Activated CD4-positive, alpha-beta T cell treated with anti-CD3 and anti-CD28 coated beads for 48 hours (primary cell): ENCODE data around the gene C2orf78.
A peak's percentile ranks its signal among the peaks of the same experiment; 100 is the strongest.
"Not testable (repeated sequence)": the region's sequence is repeated elsewhere in the genome, so short reads cannot be mapped to it uniquely, and the experiment has no call there.

Source experiments
- DNase-seq: peaks from one replicate; pipeline ENCODE4 v3.0.0-alpha.2; 2020

C2orf78 gene, protein sequence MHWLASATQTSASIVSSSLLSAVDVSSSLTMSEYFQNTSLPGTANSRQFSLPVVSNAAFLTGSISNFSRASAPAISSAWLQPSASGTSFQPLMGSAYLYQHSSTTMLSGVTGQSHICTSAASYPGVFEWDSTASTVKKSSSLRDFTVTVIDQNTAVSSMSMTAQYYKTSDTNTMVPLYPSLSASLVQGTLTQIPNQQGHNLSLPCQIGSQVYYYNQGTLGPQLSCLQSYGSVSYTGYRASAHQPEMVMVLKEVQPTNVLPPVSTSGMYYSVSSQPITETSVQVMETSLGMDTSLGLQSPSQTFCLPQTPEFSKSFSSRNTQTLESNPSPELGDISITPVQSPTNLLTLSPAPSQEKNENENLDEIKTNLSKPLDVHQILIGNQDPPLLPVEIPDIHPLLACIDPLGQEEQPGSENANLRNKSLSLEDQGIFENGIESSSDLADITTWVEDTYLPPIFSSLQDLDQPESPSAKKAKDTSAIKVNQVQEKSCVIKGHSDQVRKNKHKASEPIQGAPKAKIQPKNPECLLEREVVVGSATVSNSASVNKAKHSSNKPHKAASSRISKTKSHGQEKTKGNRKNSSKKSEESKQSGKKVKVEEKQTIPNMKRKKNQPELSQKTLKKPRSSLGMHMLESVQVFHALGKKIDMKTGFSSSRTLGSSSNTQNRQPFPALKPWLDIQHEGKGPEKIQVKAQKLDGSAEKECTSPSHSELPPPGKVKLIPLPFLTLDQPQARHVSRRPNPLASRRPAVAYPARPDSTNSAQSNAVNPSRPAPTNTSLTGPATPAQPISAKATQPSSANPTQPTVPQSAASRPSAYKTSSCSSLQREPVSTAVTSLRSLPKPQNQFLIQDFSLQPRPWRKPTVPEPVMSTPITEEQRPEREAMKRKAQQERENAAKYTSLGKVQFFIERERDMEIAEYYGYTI

DNA sequence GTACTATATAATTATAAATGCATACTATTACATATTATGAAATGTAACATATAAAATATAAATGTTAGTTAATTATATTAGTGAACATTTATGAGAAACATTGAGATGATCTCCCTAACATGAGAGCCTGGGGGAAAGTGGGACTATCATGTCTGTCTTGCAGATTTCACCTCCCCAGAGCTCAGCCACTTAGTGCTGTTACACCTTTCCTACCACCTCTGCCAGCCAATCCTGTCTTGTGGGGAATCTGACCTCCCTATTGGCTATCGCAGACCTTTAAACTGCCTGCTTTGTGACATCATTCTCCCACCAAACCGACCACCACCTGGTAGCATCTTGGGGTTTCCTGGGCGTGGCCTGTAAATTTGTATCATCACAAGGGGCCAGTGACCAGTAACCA is at the start of gene C2orf78:
Gene C2orf78 (plus strand): TSS at position 301 of the 400 bp plus-strand sequence. CDS start 127 bp downstream, outside the sequence.
- not testable (repeated sequence) for DNase-seq

DNA sequence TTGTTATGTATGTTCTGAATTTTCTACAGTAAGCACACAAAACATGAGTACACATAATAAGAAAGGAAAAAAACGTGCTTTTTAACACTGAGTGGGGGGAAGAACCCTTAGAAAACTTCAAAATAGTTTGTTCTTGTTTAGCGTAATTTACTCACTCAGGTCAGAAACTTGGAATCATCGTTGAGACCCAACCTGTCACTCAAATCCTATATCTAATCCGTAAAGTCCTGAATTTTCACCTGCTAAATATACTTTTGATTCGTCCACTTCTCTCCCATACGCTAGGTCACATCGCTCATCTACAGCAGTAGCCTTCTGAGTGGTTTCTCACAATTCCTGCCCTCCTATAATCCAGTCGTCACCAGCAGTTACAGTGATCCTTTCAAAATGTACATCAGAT is 47.6 kb upstream of the C2orf78 start:
- DNase-seq = no peak

DNA sequence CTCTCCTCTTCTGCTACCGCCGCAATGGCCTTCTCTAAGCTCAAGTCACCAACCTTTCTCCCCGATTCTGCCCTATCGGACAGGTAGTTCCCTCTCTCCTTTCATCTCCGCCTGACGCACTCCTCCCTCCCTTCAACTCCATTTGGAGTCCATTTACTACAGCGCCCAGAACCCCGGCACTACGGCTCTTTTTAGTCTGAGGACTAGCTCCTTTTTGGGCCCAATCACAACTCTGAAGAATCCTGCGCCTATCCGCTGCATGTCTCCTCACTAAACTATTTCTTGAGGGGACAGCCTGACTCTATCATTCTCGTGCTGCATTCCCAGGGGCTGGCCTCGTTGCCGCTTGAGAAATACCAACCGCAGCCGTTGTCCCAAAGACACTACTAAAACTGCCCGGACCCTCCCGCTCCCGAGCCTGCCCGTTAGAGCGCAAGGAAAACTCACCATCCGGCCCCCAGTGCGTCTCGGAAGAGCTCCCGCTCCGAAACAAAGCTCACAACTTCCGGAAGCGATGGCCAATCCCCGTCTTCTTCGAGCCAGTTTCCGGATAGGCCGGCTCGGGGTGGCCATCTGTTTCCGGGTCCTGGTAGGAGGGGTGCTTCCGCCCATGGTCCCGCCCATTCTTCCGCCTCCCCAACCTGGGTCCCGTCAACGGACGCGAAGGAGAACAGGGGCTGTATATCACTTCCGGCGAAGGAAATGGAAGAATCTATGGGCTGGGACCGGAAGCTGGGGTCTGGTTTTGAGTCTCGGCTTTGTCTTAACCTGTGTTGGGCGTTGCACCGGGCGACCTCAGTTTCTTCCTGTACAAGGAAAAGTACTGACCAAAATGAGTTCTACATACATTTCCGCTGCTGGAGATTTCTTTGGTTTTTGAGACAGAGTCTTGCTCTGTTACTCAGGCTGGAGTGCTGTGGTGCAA is 46.9 kb upstream of the C2orf78 start, which contains the start of gene TPRKB:
Gene TPRKB (minus strand): TSS at position 491 of the 925 bp plus-strand sequence. CDS start 2,776 bp downstream, outside the sequence.
- peak; percentile 97 for DNase-seq

DNA sequence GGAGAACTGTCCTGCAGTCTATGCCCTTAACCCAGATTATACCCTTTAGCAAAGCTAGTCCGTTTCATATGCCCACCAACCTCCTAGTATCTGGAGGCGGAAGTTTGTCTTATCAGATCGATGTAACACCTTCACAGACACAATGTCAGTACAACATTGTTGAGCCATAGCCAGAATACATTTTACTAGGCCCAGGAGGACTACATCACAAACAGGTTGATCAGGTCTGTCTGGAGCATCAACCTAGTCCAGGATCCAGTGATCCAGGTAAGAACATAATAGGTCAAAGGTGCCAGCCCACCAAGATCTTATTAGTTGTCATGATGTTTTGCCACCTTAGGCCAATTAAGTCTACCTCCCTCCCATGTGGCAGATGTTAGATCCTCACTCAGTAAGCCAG is 44.9 kb upstream of the C2orf78 start:
- no peak for DNase-seq

DNA sequence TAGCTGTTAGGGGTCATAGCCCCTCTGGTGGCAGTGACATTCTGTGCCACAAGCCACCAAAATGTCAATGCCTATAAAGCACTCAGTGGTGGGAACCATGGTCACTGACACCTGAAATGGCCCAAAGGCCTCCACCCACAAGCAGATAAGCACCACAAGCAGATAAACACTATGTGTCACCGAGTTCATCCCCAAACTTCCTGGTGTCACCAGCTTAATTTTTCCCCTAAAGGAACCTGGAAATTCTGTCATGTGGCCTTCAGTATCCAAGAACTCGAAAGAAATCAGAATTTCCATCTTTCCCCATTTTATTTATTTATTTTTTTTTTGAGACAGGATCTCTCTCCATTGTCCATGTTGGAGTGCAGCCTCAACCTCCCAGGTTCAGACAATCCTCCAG is 43.2 kb upstream of the C2orf78 start:
- DNase-seq = no peak

DNA sequence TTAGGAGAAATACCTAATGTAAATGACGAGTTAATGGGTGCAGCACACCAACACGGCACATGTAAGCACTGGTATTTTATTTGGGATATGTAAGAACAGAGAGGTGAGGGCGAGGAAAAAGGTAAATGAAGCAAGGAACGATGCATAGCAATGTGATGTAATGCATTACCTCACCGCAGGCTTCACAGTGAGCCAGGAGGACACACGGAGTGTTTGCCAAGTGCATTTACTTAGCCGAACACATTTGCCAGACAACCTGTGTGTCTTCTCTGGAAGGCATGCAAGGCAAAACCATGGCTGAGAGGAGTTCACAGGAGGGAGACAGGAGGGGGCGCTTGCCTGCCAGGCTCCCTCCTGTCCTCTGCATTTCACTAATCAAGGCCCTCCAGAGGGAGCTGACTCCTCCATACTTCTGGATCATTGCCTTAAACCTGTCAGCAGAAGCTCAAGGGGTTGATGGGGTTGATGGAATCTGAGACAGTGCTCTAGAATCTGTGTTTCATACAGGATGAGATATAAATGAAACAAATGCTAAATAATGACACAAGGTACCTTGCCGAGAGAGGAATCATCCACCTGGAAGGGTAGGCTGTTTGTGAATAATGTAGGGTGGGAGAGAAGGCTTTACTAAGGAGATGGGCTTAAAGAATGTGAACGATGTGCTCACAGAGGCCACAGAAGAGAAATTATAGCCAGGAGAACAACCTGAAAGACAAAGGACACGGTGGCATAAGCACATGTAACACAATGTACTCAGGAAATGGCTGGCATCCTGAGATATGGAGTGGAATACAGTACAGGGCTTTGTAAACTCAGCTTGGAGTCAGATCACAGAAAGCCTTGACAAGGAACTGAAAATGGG is 37.7 kb upstream of the C2orf78 start:
- no peak for DNase-seq

DNA sequence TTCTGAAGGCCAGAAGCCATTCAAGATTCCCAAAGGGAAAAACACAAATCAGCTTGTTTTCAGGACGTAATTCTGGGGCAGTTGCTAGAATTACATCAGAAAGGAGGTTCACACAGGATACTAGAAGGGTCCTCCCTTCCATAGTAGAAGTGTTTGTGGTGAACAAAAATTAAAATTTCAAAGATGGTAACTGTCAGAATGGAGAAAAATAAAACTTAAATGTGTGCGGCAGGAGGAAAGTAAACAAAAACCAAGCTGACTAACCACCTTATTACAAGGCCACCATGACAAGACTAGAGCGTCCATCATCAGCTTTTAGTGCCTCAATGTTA is 37.1 kb upstream of the C2orf78 start:
- DNase-seq = no peak

DNA sequence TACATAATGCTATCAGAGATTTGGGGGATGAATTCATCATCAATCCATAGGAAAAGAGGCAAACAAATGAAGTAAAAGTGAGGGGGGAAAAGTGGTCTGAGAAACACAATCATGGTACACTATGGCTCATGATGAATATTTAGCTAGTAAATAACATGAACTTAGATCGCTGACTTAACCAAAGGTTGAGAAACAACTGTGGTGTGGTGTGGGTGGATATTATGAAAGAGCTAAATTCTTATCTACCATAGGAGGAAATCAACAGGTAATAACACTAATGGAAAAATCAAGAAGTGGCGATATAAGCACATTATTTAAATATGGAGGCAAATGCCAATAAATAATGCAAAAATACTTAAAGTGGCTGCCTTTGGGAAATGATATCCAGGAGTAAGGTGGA is 34.7 kb upstream of the C2orf78 start:
- DNase-seq = no peak

DNA sequence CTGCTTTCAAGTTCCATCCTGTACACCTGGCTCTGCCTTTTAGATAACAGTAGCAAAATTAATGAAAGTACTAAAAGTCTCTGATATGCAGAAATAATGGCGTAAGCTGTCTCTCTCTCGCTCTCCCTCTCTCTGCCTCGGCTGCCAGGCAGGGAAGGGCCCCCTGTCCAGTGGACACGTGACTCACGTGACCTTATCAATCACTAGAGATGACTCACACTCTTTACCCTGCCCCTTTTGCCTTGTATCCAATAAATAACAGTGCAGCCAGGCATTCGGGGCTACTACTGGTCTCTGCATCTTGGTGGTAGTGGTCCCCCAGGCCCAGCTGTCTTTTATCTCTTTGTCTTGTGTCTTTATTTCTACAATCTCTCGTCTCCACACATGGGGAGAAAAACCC is 29.7 kb upstream of the C2orf78 start:
- not testable (repeated sequence) for DNase-seq

DNA sequence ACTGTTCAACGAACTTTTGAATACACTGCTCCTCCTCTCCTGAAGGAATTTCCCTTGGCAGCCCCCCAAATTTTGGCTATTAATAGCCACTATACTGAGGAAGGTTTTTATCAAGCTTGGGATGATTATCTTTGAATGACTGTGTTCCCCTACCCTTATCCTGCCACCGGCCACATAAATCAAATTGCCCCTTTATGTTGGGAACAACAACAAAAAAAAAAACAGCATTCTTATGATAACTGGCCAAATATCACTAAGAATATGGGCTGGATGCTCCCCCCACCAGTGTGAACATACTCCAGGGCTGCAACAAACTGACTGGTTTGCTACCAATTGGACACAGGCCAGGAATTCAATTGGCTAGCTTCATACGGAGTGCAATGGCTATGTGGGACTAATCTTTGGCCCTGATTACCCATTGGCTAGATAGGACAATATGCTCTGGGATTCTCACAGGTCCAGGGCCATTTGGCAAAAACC is 24.7 kb upstream of the C2orf78 start:
- no peak for DNase-seq

DNA sequence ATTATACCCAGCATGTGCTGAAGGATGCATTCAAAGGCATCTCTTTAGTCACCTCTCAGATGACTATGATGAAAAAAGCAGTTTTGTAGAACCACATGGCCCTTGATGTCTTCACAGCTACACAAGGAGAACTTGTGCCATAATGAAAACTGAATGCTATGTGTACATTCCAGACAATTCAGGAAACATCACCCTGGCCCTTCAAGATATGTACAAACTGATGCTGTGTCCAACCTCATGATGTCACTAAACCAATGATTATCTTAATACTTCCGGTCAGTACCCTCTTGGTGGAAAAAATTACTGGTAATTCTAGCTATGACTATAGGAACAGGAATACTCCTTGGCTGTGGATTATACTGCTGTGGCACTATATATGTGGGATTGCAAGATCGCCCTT is 24.1 kb upstream of the C2orf78 start:
- DNase-seq = no peak

DNA sequence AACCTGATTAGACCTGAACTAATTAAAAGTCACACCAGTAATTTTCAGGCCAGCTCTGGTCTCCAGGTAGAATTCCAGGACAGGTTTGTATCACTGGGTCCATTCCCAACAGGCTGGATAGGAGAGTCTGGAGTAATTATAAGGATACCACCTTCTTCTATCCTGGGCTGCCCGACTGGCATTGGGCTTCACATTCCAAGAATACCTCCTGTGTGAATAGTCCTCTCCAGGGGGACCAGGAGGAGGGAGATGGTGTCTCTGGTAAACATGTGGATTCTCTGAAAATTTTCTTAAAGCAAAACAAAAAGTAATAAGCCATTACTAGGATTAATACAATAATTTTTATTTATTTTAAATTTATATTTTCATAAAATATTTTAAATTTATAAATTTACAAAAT is 21.4 kb upstream of the C2orf78 start:
- DNase-seq = no peak

DNA sequence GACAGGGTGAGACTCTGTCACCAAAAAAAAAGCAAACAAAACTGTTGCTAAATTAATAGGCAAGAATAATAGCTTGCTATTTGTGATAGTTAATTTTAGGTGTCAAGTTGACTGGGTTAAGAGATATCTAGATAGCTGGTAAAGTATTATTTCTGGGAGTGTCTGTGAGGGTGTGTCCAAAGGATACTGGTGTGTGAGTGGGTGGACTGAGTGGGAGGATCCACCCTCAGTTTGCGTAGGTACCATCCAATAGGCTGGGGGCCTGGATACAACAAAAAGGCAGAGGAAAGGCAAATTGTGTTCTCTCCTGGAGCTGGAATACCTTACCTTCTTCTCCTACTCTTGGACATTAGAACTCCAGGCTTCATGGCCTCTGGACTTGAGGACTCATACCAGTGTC is 19.0 kb upstream of the C2orf78 start:
- no peak for DNase-seq

DNA sequence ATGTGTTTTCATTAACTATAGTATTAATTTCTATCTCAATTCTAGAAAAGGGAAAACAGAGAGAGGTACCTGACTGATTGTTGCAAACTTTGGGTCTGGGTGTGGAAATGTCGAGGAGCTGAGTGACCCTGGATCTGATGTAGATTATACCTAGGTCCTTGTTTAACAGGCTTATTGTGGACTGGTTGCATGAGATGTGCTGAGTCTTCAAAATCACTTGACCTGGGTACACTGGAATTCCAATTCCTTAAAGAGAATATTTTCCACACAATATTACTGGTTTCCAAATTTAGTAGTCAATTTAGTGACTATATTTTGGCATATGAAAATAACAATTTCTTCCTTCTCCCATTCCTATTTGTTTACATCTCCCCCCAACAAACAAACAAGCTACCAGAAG is 17.6 kb upstream of the C2orf78 start:
- no peak for DNase-seq

DNA sequence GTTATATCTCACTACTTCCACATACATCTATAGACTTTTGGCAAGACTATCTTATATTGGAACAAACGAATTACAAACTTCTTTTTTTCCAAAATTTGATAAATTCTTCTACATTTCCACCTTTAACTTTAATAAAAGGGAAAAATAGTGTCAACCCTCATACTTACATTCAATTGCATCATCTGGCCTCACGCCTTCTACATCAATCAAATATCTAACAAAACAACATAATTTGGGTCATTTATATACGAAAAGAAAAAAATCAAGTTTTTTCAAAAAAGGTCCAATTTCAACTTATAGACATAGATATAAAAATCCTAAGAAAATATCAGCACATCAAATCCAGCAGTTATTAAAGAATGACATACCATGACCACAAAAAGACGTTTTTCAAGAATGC is 17.0 kb upstream of the C2orf78 start:
- DNase-seq = no peak

DNA sequence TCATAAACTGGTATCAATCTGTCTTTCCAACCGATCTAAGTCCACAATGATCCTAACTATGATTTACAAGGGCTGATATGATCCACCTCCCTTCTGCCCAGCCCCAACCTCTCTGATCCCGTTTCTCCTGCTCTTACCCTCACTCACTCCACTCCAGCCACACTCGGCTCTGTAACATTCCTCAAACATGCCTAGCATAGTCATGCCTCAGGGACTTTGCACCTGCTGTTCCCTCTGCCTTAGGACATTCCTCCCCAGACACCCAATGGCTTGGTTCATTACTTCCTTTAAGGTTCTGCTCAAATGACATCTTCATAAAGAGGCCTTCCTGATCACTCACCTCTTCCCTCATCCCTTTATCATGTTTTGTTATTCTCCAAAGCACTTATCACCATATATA is 13.3 kb upstream of the C2orf78 start:
- no peak for DNase-seq

DNA sequence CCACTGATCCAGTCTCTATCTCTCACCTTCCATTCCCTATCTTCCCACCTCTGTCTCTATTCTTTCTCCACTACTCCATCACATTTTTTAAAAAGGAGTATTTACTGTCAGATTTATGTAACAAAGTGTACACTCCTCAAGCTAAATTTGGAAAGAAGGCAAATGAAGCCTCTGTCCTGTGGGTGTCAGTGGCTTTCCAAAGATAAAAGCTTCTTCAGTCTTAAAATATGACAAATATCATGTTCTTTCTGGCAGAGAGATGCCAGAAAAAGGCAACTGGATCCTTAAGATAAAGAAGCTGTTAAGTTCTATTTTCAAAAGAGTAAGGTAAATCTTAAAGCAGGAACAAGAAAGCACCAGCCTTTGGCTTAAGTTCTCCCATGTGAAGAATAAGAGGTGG is 11.2 kb upstream of the C2orf78 start:
- no peak for DNase-seq

DNA sequence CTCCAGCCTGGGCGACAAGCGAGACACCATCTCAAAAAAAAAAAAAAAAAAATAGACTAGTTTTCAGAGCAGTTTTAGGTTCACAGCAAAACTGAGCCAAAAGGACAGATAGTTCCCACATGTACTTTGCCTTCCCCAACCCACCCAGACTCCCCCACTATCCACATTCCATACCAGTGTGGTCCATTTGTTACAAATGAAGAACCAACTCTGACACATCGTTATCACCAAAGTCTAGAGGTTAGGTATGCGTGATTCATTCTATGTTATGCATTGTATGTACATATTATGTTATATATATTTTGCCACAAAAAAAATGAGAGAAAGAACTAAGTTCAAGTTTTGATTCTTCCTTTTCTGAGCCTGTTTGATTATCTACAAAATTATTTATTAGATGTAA is 7.6 kb upstream of the C2orf78 start:
- DNase-seq = no peak

DNA sequence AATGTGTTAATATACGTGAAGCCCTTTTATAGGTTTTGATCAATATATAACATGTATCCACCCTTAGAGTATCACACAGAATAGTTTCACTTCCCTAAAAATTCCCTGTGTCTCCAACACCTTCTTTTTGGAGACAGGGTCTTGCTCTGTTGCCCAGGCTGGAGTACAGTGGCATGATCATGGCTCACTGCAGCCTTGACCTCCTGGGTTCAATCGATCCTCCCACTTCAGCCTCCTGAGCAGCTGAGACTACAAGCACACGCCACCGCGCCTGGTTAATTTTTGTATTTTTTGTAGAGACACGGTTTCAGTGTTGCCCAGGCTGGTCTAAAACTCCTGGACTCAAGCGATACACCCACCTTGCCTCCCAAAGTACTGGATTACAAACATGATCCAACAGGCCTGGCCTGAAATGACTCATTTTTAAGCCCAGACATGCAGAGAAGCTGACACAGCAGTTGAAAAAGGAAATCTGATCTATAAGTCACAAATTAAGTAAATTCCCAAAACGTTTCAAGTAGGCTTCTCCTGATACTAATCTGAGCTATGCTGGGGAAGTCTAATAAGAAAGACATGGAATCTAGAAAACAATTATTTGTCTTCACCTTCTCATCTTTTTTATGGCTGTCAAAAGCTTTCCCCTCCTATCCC is 7.0 kb upstream of the C2orf78 start:
- no peak for DNase-seq

DNA sequence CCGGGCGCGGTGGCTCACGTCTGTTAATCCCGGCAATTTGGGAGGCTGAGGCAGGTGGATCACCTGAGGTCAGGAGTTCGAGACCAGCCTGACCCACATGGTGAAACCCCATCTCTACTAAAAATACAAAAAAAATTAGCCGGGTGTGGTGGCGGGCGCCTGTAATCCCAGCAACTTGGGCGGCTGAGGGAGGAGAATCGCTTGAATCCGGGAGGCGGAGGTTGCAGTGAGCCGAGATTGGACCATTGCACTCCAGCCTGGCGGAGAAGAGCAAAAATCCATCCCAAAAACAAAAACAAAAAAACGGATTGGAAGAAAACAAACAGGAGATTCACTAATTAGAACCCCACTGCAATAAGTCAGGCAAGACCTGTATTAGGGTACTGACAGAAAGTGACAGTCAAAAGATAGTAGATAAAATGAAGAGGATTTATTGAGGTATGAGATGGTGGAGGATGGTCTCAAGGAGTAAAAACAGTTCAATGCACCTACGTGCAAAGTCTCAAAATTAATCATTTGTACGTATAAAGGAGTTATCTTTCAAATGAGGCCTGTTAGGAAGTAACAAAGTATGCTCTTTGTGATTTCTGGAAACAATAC is 5.0 kb upstream of the C2orf78 start:
- not testable (repeated sequence) for DNase-seq
